ENCODE measurements around the gene MARCHF10. TPM values are rescaled to one million over a fixed set of nuclear protein-coding genes. Genes with fewer than 3 reads are reported as not detected.

MARCHF10 gene
- total and polyA plus RNA-seq, 2 of the 13 experiments (the other 11 are each of a cell fraction or from before 2014, with no cell fraction given), result not detected

DNA sequence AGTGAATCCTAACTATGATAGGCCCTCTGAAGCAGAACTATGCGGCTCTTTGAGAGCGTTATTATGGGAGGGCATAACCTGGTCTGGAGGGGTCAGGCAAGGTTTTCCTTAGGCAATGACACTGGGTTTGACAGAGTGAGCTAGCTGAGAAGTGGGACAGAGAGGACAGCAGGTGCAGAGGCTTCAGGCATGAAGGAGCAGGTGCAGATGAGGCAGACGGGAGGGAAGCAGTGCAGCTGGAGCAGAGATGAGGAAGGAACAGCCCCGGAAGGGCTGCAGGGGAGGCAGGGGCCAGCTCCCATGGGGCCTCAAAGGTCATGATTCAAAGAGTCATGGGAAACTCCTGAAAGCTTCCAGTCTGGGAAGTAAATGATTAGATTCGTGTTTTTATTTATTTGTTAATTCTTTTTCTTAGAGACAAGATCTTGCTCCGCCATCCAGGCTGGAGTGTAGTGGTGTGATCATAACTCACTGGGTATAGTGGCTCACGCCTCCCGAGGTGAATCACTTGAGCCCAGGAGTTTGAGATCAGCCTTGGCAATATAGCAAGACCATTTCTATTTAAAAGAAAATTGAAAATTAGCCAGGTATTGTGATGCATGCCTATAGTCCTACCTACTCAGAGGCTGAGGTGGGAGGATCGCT, 5.4 kb downstream of the MARCHF10 start:
- ChIA-PET POLR2A (no interaction called here), CTCF (ENCODE audit: low intra/inter-chr PET ratio, low total read pairs) (no interaction called here)
- H2AFZ ChIP-seq (ENCODE audit: low read length), result no peak overlapping the region
- H3K4me2 ChIP-seq (ENCODE audit: low read depth, low read length), result no peak overlapping the region
- ATAC-seq (no peak), DNase-seq (ENCODE audit: low spot score) (no peak), FAIRE-seq (no peak)
- no peak overlapping the region for H3K9ac ChIP-seq (ENCODE audit: insufficient read depth, low read depth, low read length)
- intact Hi-C loops (cut with micrococcal nuclease; ENCODE audit: unreplicated experiment) (no loop called here), in situ Hi-C loops (cut with HindIII; ENCODE audit: extremely low pct_ligation_motif_present, low pct_unique_long_range_greater_than_20kb) (no loop called here)
- no peaks in the 10 kb centered on the region for H3K36me3 ChIP-seq (replicated peaks in 1 of 2; ENCODE audit: control insufficient read depth in 1 of 2, insufficient read depth in 2 of 2, low read length in 2 of 2)
- no peaks in the 10 kb centered on the region for H3K4me1 ChIP-seq (ENCODE audit: insufficient read depth, low read length)
- H3K27me3 ChIP-seq (ENCODE audit: control insufficient read depth in 1 of 2, insufficient read depth in 2 of 2, low read length in 2 of 2), result peaks cover 6 to 85% of the 10 kb centered on the region in 2 experiments
- BruUV-seq (replicated peaks), result no TSS peak
- H3K27ac ChIP-seq (ENCODE audit: extremely low read length, insufficient read depth, low read length), result no peak overlapping the region
- no peaks in the 10 kb centered on the region for H4K20me1 ChIP-seq (ENCODE audit: insufficient read depth, low read length)
- H3K9me3 ChIP-seq (ENCODE audit: low read length), result no peaks in the 10 kb centered on the region
- H3K4me3 ChIP-seq (replicated peaks in 1 of 3; ENCODE audit: insufficient read depth in 1 of 3, low read depth in 2 of 3, low read length in 3 of 3), result no peak overlapping the region
- 18% methylated on average over 9 of the region's 9 CpGs for WGBS (ENCODE audit: low lambda C conversion rate)
- H3K79me2 ChIP-seq (ENCODE audit: insufficient read depth, low read length), result no peaks in the 10 kb centered on the region
- TF ChIP-seq ISX (CRISPR knock-in tag; conservative IDR thresholded peaks at IDR 0.05) (no peak), CREM (IDR thresholded peaks at IDR 0.05) (no peak), CREM (CRISPR knock-in tag; IDR thresholded peaks at IDR 0.05) (no peak), TCF7 (IDR thresholded peaks at IDR 0.05; ENCODE audit: low read depth) (no peak), SALL2 (CRISPR knock-in tag; IDR thresholded peaks at IDR 0.05) (no peak), ZNF614 (CRISPR knock-in tag; IDR thresholded peaks at IDR 0.05; ENCODE audit: borderline replicate concordance) (no peak), ZNF20 (CRISPR knock-in tag; IDR thresholded peaks at IDR 0.05) (no peak), ZNF282 (IDR thresholded peaks at IDR 0.05; ENCODE audit: partially characterized antibody) (no peak), PAX8 (CRISPR knock-in tag; IDR thresholded peaks at IDR 0.05; ENCODE audit: borderline replicate concordance) (no peak), ZNF670 (CRISPR knock-in tag; IDR thresholded peaks at IDR 0.05; ENCODE audit: borderline replicate concordance) (no peak), PHB2 (IDR thresholded peaks at IDR 0.05; ENCODE audit: partially characterized antibody) (no peak)
- TF ChIP-seq, protein P1, sequence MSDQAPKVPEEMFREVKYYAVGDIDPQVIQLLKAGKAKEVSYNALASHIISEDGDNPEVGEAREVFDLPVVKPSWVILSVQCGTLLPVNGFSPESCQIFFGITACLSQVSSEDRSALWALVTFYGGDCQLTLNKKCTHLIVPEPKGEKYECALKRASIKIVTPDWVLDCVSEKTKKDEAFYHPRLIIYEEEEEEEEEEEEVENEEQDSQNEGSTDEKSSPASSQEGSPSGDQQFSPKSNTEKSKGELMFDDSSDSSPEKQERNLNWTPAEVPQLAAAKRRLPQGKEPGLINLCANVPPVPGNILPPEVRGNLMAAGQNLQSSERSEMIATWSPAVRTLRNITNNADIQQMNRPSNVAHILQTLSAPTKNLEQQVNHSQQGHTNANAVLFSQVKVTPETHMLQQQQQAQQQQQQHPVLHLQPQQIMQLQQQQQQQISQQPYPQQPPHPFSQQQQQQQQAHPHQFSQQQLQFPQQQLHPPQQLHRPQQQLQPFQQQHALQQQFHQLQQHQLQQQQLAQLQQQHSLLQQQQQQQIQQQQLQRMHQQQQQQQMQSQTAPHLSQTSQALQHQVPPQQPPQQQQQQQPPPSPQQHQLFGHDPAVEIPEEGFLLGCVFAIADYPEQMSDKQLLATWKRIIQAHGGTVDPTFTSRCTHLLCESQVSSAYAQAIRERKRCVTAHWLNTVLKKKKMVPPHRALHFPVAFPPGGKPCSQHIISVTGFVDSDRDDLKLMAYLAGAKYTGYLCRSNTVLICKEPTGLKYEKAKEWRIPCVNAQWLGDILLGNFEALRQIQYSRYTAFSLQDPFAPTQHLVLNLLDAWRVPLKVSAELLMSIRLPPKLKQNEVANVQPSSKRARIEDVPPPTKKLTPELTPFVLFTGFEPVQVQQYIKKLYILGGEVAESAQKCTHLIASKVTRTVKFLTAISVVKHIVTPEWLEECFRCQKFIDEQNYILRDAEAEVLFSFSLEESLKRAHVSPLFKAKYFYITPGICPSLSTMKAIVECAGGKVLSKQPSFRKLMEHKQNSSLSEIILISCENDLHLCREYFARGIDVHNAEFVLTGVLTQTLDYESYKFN (CRISPR knock-in tag; conservative IDR thresholded peaks at IDR 0.05), result no peak
- TF ChIP-seq, protein P2, sequence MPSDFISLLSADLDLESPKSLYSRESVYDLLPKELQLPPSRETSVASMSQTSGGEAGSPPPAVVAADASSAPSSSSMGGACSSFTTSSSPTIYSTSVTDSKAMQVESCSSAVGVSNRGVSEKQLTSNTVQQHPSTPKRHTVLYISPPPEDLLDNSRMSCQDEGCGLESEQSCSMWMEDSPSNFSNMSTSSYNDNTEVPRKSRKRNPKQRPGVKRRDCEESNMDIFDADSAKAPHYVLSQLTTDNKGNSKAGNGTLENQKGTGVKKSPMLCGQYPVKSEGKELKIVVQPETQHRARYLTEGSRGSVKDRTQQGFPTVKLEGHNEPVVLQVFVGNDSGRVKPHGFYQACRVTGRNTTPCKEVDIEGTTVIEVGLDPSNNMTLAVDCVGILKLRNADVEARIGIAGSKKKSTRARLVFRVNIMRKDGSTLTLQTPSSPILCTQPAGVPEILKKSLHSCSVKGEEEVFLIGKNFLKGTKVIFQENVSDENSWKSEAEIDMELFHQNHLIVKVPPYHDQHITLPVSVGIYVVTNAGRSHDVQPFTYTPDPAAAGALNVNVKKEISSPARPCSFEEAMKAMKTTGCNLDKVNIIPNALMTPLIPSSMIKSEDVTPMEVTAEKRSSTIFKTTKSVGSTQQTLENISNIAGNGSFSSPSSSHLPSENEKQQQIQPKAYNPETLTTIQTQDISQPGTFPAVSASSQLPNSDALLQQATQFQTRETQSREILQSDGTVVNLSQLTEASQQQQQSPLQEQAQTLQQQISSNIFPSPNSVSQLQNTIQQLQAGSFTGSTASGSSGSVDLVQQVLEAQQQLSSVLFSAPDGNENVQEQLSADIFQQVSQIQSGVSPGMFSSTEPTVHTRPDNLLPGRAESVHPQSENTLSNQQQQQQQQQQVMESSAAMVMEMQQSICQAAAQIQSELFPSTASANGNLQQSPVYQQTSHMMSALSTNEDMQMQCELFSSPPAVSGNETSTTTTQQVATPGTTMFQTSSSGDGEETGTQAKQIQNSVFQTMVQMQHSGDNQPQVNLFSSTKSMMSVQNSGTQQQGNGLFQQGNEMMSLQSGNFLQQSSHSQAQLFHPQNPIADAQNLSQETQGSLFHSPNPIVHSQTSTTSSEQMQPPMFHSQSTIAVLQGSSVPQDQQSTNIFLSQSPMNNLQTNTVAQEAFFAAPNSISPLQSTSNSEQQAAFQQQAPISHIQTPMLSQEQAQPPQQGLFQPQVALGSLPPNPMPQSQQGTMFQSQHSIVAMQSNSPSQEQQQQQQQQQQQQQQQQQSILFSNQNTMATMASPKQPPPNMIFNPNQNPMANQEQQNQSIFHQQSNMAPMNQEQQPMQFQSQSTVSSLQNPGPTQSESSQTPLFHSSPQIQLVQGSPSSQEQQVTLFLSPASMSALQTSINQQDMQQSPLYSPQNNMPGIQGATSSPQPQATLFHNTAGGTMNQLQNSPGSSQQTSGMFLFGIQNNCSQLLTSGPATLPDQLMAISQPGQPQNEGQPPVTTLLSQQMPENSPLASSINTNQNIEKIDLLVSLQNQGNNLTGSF (CRISPR knock-in tag; IDR thresholded peaks at IDR 0.05), result no peak
- TF ChIP-seq, protein P3, sequence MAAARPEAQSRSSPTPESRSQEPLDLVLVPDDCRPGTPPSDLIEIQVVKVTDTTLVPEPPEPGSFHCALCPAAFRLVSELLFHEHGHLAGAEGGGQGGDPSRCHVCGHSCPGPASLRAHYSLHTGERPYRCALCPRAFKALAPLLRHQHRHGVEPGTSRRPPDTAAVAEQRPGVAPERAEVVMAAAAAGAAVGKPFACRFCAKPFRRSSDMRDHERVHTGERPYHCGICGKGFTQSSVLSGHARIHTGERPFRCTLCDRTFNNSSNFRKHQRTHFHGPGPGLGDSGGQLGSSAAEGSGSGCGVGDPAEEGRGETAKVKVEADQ (CRISPR knock-in tag; IDR thresholded peaks at IDR 0.05; ENCODE audit: borderline replicate concordance), result no peak
- TF ChIP-seq, protein P4, sequence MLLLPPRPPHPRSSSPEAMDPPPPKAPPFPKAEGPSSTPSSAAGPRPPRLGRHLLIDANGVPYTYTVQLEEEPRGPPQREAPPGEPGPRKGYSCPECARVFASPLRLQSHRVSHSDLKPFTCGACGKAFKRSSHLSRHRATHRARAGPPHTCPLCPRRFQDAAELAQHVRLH (CRISPR knock-in tag; IDR thresholded peaks at IDR 0.05; ENCODE audit: borderline replicate concordance, low read depth), result no peak
